A673 (cell line): ENCODE results near the gene ADARB2.

Experiments used
- EZH2 ChIP-seq: fragments of 200-600 bp; sonication (generic); IDR thresholded peaks from 2 replicates; pipeline ENCODE4 v1.6.1; 2017; ENCODE audit warnings: borderline replicate concordance, low read depth, mild to moderate bottlenecking, mixed read lengths, antibody characterized with exemption, low read length; ENCODE audit not compliant: poor library complexity, severe bottlenecking
- TF ChIP-seq, protein P1 (sequence below): fragments of 300-800, 200-600 bp; sonication (generic); conservative IDR thresholded peaks from 2 replicates; pipeline ENCODE4 v1.5.1; 2017; ENCODE audit warnings: low read depth, mild to moderate bottlenecking, antibody characterized with exemption, low read length, moderate library complexity, mixed read lengths

GRCh38 chr10:1464881-1465417 is 272.4 kb downstream of the ADARB2 start:
- no peak for TF ChIP-seq EZH2
- TF ChIP-seq, protein P1, sequence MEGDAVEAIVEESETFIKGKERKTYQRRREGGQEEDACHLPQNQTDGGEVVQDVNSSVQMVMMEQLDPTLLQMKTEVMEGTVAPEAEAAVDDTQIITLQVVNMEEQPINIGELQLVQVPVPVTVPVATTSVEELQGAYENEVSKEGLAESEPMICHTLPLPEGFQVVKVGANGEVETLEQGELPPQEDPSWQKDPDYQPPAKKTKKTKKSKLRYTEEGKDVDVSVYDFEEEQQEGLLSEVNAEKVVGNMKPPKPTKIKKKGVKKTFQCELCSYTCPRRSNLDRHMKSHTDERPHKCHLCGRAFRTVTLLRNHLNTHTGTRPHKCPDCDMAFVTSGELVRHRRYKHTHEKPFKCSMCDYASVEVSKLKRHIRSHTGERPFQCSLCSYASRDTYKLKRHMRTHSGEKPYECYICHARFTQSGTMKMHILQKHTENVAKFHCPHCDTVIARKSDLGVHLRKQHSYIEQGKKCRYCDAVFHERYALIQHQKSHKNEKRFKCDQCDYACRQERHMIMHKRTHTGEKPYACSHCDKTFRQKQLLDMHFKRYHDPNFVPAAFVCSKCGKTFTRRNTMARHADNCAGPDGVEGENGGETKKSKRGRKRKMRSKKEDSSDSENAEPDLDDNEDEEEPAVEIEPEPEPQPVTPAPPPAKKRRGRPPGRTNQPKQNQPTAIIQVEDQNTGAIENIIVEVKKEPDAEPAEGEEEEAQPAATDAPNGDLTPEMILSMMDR: no peak
